ENCODE data around the gene GMPS. TPM values are rescaled to one million over a fixed set of nuclear protein-coding genes. Genes with fewer than 3 reads are reported as not detected.

GMPS gene
- total and polyA plus RNA-seq, 9 of the 15 experiments (the other 6 are each of a cell fraction or from before 2014, with no cell fraction given): 73.7 to 282 (median 156) TPM

GRCh38 chr3:155870133-155870944 lies at the start of gene GMPS (continued):
- TF ChIP-seq THRA (IDR thresholded peaks at IDR 0.05) (no peak), ATF2 (CRISPR knock-in tag; IDR thresholded peaks at IDR 0.05) (no peak), MCM5 (IDR thresholded peaks at IDR 0.05; ENCODE audit: low read depth) (no peak), SETDB1 (IDR thresholded peaks at IDR 0.05; ENCODE audit: low read length) (no peak), ZNF766 (CRISPR knock-in tag; conservative IDR thresholded peaks at IDR 0.05) (no peak; the same call in 1 of the 2 replicates), HOMEZ (CRISPR knock-in tag; IDR thresholded peaks at IDR 0.05) (no peak), MAFF (IDR thresholded peaks at IDR 0.05; ENCODE audit: low read length) (no peak), ZBTB43 (CRISPR knock-in tag; IDR thresholded peaks at IDR 0.05) (no peak), MYC (IDR thresholded peaks at IDR 0.05; ENCODE audit: low read depth, low read length) (peak; percentile 82), MYC (CRISPR knock-in tag; IDR thresholded peaks at IDR 0.05; ENCODE audit: borderline replicate concordance, low read depth) (peak; percentile 42; the same call in 1 of the 2 replicates), ZNF224 (CRISPR knock-in tag; IDR thresholded peaks at IDR 0.05) (no peak), BCL6 (CRISPR knock-in tag; IDR thresholded peaks at IDR 0.05) (no peak), E2F5 (CRISPR knock-in tag; IDR thresholded peaks at IDR 0.05) (0 out of 2 replicates have a peak, but pooled peaks have one; percentile 49), ZEB2 (IDR thresholded peaks at IDR 0.05) (peak; percentile 70; the same call in 1 of the 2 replicates), ETV6 (IDR thresholded peaks at IDR 0.05; ENCODE audit: borderline replicate concordance in 1 of 2, low read depth in 2 of 2, low read length in 1 of 2) (no peak), ETV6 (CRISPR knock-in tag; IDR thresholded peaks at IDR 0.05; ENCODE audit: borderline replicate concordance) (0 out of 2 replicates have a peak, but pooled peaks have one; percentile 65), ZC3H11A (IDR thresholded peaks at IDR 0.05; ENCODE audit: low read depth, low read length) (no peak), HBP1 (CRISPR knock-in tag; IDR thresholded peaks at IDR 0.05) (no peak), MTA2 (IDR thresholded peaks at IDR 0.05; ENCODE audit: low read depth) (no peak), HDAC2 (IDR thresholded peaks at IDR 0.05) (no peak), SLC30A9 (CRISPR knock-in tag; IDR thresholded peaks at IDR 0.05) (no peak)

Data from K562 (cell line).